Stimulated activated CD8-positive, alpha-beta memory T cell treated with anti-CD3 and anti-CD28 coated beads, Interleukin-12 subunit alpha, Interleukin-12 subunit beta, amount 100 ng/mL, for 4 hours (primary cell): Measurements from ENCODE around the gene EPS15.
"Not testable (repeated sequence)": the region's sequence is repeated elsewhere in the genome, so short reads cannot be mapped to it uniquely, and the experiment has no call there.

Experiments
- DNase-seq: peaks from one replicate; pipeline ENCODE4 v3.0.0-alpha.2; 2020; ENCODE audit warnings: low read depth

EPS15 gene

GRCh38 chr1:51472359-51472758, 46.7 kb downstream of the EPS15 start:
- DNase-seq: no peak

- no peak for DNase-seq
Measured at GRCh38 chr1:51469518-51469917, 49.5 kb downstream of the EPS15 start.

GRCh38 chr1:51464828-51465227, 54.2 kb downstream of the EPS15 start:
- DNase-seq: no peak

- no peak for DNase-seq
Measured at GRCh38 chr1:51463561-51463960, 55.5 kb downstream of the EPS15 start.

DNA sequence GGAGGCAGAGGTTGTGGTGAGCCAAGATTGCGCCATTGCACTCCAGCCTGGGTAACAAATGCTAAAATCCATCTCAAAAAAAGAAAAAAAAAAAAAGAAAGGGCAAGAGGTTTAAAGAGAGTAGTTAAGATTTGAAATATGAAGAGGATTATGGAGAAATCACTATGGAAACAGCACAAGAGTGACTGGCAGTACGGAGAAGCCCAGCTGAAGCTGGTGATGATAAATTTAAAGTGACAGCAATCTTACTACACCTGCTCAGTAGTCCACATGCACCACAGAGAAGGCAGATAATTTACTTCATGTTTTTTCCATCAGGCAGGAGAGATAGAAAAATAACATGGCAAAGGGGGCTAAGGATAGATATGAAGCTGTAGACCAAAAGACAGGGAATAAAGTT, 56.8 kb downstream of the EPS15 start:
- DNase-seq: not testable (repeated sequence)

GRCh38 chr1:51454554-51454953, 64.5 kb downstream of the EPS15 start:
- DNase-seq: no peak

- no peak for DNase-seq
Measured at GRCh38 chr1:51453010-51453409, 66.1 kb downstream of the EPS15 start.

DNA sequence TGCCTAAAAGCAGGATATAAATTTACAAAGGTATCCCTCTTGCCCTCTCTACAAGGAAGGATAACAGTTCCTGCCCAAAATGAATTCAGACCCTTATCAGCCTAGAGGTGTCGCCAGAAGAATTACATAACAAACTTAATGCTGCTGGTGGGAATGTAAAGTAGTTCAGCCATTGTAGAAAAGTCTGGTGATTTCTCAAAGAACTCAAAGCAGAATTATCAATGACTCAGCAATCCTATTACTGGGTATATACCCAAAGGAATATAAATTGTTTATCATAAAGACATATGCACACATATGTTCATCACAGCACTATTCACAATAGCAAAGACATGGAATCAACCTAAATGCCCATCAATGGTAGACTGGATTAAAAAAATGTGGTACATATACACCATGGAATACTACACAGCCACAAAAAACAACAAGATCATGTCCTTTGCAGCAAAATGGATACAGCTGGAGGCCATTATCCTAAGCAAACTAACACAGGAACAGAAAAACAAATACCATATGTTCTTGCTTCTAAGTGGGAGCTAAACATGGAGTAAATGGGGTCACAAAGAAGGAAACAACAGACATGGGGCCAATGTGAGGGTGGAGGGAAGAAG, 70.1 kb downstream of the EPS15 start:
- not testable (repeated sequence) for DNase-seq

DNA sequence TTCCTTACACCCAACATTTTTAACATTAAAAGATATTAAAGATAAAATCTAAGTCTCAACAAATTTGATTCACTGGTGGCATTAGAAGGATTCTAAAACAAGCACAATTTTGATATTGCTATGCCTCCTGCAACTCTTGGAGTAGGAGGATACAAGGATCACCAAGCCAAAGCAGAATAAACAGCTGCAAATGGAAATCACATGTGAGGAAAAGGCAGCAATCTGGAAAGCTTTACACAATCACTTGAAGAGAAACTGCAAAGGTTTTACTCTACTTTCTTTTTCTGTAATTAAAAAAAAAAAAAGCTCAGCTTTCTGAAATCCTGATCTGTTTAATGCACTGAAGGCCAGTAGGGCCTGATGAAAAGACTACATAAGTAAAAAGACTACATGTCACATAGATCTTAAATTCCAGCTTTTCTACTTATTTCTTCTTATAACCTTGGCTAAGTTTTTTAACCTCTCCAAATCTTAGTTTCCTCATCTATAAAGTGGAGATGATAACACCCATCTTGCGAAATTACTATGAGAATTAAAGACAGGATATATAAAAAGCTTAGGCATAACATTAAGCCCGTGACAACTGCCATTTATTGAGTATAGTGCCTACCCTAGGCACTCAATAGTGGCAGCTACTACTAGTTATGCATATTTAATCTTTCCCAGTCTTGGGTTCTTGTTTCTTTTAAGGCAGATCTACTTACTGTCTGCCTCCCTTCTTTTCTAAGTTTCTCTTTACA, 73.5 kb downstream of the EPS15 start:
- DNase-seq: no peak

DNA sequence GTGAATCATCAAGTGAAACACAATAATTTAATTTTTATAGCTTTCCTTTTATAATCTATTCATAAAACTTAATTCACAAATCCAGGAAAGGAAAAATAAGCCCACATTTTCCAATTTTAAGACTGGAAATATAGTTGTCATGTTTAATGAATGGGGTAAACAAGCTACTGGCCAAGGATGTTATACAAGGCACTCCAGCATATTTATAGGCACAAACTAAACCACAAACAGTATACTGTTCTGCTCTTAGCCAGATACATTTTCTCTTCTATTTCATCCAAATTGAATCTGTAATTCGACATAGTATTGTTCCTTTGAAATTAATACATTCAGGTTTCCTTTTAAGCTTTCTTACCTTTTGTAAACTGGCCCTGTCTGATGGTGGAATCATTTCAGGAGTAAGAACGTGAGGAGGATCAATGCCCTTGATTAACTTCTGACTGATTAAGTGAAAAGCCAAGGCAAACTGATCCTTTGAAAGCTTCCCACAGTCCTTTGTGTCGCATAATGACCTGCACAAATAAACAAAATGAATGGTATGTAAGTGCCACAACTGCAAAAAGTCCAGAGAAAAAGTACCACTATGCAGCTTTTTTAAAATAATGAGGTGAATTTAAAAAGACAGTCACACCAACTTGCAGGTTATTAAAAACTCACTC, 74.4 kb downstream of the EPS15 start:
- no peak for DNase-seq

GRCh38 chr1:51444096-51444495, 75.0 kb downstream of the EPS15 start:
- no peak for DNase-seq

DNA sequence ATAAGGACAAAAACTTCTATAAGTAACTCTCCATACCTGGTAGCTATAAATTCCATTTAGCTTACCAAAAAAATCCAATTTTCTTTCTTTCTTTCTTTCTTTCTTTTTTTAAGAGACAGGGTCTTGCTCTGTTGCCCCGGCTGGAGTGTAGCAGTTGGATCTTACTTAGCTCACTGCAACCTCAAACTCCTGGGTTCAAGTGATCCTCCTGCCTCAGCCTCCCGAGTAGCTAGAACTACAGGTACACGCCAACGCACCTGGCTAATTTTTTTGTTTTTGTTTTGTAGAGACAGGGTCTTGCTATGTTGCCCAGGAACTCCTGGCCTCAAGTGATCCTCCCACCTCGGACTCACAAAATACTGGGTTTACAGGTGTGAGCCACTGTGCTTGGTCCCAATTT, 75.5 kb downstream of the EPS15 start:
- DNase-seq: no peak

- no peak for DNase-seq
Measured at GRCh38 chr1:51442616-51443015, 76.5 kb downstream of the EPS15 start.

- DNase-seq: no peak
Measured at GRCh38 chr1:51442198-51442597, 76.9 kb downstream of the EPS15 start.

- DNase-seq: no peak
Measured at GRCh38 chr1:51439895-51440294, 79.2 kb downstream of the EPS15 start.

DNA sequence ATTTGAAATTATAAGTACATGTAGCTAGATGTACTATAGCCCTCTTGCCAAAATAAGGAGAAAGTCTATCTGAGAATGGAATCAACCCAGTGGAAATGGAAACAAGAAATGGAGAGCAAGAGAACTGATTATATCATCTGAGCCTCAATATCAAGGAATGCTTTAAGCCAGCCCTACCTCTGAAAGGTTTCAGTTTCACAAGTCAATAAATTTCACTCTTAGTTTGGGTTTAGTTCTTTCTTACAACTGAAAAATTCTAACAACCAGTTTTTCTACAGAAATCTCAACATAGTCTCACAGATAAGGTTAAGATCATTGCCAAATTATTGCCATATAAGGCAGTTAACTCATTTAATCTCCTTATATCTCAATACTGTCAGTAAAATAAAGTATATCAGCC, 80.0 kb downstream of the EPS15 start:
- DNase-seq: no peak

GRCh38 chr1:51437391-51437790, 81.7 kb downstream of the EPS15 start:
- not testable (repeated sequence) for DNase-seq

GRCh38 chr1:51435878-51436277, 83.2 kb downstream of the EPS15 start:
- no peak for DNase-seq

GRCh38 chr1:51433972-51434510, 85.0 kb downstream of the EPS15 start:
- no peak for DNase-seq

DNA sequence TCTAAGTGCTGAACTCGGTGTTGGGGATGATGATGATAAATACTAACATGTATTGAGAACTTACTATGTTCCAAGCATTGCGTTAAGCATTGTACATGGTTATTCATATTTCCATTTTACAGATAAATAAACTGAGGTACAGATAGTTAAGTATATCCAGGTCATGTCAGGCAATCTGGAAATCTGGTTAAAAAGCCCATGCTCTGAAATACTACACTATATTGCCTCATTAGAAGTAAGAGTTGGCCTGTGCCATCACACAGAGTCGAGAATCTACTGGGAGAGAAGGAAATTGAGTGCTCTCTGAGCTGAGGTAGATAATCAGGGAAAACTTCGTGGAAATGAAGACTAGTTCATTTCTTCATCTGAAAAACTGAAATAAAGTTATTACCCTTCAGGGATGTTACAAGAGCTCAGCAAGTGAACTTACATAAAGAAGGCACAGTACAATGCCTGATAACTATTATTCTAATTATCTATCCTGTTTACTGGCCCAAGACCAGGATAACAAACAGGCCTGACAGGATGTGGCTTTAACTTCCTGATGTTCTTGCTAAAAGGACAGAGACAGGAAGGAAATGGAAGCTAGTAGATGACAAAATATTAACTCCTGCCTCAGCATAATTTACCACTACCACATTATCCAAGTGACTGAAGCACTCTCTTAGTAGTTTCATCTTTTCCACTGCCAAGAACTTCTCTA, 85.6 kb downstream of the EPS15 start:
- DNase-seq: no peak

DNA sequence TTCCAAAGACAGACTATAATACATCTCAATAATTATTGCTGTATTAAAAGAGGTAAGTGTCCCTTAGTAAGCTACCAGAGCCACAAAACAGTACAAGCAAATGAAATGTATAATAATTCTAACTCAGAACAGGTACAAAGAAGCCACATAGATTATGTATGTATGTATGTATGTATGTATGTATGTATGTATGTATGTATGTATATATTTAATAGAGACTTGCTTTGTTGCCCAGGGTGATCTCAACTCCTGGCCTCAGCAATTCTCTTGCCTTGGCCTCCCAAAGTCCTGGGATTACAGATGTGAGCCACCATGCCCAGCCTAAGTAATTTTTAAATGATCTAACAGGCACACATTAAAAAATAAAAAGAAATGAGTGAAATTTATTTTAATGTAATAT, 86.9 kb downstream of the EPS15 start:
- no peak for DNase-seq

DNA sequence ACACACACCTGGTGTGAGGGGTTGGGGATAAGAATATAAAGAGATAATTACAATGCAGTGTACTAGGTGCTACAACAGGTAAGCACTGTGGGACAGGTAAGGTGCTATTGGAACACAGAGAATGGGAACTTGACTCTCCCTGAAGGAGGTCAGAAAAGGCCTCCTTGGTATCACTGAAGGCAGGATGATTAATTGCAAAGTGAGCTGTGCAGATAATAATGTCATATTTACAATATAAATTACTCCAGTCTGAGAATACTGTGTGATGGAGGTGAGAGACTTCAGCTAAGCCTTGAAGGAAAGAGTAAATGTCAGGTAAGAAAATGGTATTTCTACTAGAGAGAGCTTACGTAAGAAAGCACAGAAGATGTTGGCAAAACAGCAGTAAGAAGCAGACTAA, 91.6 kb downstream of the EPS15 start:
- DNase-seq: no peak

DNA sequence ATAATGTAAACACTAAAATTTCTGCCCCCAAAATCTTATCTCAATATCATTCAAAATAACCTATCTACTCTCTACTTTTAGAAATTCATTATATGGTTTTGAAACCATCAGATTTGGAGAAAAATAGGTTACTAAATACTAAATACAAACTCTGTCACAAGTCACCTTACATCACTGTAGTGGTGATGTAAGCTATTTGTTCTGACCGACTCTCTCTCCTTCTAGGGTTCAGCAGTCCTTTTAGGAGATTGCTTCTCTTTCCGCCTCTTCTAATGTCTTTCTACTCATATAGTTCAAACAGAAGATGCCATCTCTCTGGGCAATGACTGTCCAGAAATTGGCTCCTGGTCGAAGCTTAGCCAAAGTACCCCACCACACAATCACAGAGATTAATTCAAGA, 93.1 kb downstream of the EPS15 start:
- DNase-seq: no peak
